GM12878 (cell line): ENCODE measurements around the gene UTP25. TPM values are rescaled to one million over a fixed set of nuclear protein-coding genes. Genes with fewer than 3 reads are reported as not detected.

ENCODE experiments used
- ATF3 ChIP-seq: IDR thresholded peaks from 2 replicates; pipeline ENCODE4 v1.6.1; 2011; ENCODE audit warnings: low read depth, mild to moderate bottlenecking, low read length, moderate library complexity, borderline replicate concordance; ENCODE audit errors: extremely low read depth
- CEBPZ ChIP-seq: fragments of 150-350 bp; IDR thresholded peaks from 2 replicates; pipeline ENCODE4 v1.6.1; 2016; ENCODE audit warnings: low read depth, low read length
- GATAD2B ChIP-seq: fragments of 450-650 bp; conservative IDR thresholded peaks from 2 replicates; pipeline ENCODE4 v1.6.1; 2017; ENCODE audit warnings: low read depth, mild to moderate bottlenecking, moderate library complexity
- IRF5 ChIP-seq: fragments of 450-650 bp; IDR thresholded peaks from 2 replicates; pipeline ENCODE4 v1.6.1; 2017; ENCODE audit warnings: borderline replicate concordance
- KDM1A ChIP-seq: fragments of 200-600 bp; sonication (generic); IDR thresholded peaks from 2 replicates; pipeline ENCODE4 v1.6.1; 2016; ENCODE audit warnings: borderline replicate concordance
- PAX8 ChIP-seq: fragments of 450-650 bp; IDR thresholded peaks from 2 replicates; pipeline ENCODE4 v1.6.1; 2017; ENCODE audit warnings: mild to moderate bottlenecking, moderate library complexity
- PBX3 ChIP-seq: IDR thresholded peaks from 2 replicates; pipeline ENCODE4 v1.6.1; 2011; ENCODE audit warnings: mild to moderate bottlenecking, low read depth, low read length, moderate library complexity; ENCODE audit not compliant: insufficient replicate concordance
- PRDM15 ChIP-seq: fragments of 450-650 bp; formaldehyde crosslinking; IDR thresholded peaks from 2 replicates; pipeline ENCODE4 v1.4.0; 2020; ENCODE audit warnings: mild to moderate bottlenecking, moderate library complexity
- RAD51 ChIP-seq: fragments of 450-650 bp; IDR thresholded peaks from 2 replicates; pipeline ENCODE4 v1.6.1; 2016; ENCODE audit warnings: moderate library complexity, mild to moderate bottlenecking, inconsistent platforms
- RBBP5 ChIP-seq: fragments of 200-600 bp; sonication (generic); conservative IDR thresholded peaks from 2 replicates; pipeline ENCODE4 v1.6.1; 2016
- ZBTB11 ChIP-seq: fragments of 450-650 bp; formaldehyde crosslinking; IDR thresholded peaks from 2 replicates; pipeline ENCODE4 v1.5.0; 2022; ENCODE audit warnings: mild to moderate bottlenecking, missing genetic modification characterization
- ZNF207 ChIP-seq: fragments of 450-650 bp; IDR thresholded peaks from 2 replicates; pipeline ENCODE4 v1.6.1; 2014; ENCODE audit warnings: antibody characterized with exemption, mild to moderate bottlenecking, borderline replicate concordance
- polyA plus RNA-seq, 11 experiments: library from polyadenylated mRNA; depleted of rRNA in 4 of 11; unstranded in 6 of 11; stranded (reverse) in 5 of 11; fragments of >200 nt; fragmentation: Nextera tagmentation in 4 of 11; fragmentation: Illumina TruSeq in 1 of 11; extraction: Ambion mirVana in 4 of 11; extraction: Trizol in 1 of 11; gene quantifications; 1 replicate in 1 of 11; 2 replicates in 10 of 11; pipeline versions ENCODE4 v1.2.1 to v1.2.3, GENCODE V29; 2011 to 2016; ENCODE audit warnings: inconsistent platforms in 2 of 11, missing spikeins in 2 of 11, low read depth in 1 of 11
- total RNA-seq, 4 experiments: library from RNA; depleted of rRNA in 3 of 4; stranded (reverse); fragments of >200 nt in 3 of 4; fragmentation: Illumina TruSeq in 1 of 4; extraction: Trizol in 1 of 4; gene quantifications; 2 replicates each; pipeline versions ENCODE4 v1.2.1 to v1.2.3, GENCODE V29; 2013 to 2021

Gene UTP25
- total and polyA plus RNA-seq, 10 of the 15 experiments (the other 5 are each of a cell fraction or from before 2014, with no cell fraction given): 3.0 to 13.3 (median 8.5) TPM

GRCh38 chr1:209784265-209785169 lies 43.3 kb upstream of the UTP25 start, which contains the start of gene C1orf74 (continued):
- TF ChIP-seq PRDM15 (CRISPR knock-in tag) (no peak), CEBPZ (no peak), ATF3 (no peak), RAD51 (no peak), ZBTB11 (no peak), GATAD2B (peak; percentile 53), PAX8 (no peak), KDM1A (no peak), RBBP5 (no peak), IRF5 (peak; percentile 76), PBX3 (no peak), ZNF207 (peak; percentile 55; the same call in 1 of the 2 replicates)
